ENCODE results near the gene ENPEP. TPM values are rescaled to one million over a fixed set of nuclear protein-coding genes. Genes with fewer than 3 reads are reported as not detected.
"Not testable (repeated sequence)": the region's sequence is repeated elsewhere in the genome, so short reads cannot be mapped to it uniquely, and the experiment has no call there.

ENPEP gene
- total RNA-seq, 1 donor from 2014 or later, result 1.7 TPM

DNA sequence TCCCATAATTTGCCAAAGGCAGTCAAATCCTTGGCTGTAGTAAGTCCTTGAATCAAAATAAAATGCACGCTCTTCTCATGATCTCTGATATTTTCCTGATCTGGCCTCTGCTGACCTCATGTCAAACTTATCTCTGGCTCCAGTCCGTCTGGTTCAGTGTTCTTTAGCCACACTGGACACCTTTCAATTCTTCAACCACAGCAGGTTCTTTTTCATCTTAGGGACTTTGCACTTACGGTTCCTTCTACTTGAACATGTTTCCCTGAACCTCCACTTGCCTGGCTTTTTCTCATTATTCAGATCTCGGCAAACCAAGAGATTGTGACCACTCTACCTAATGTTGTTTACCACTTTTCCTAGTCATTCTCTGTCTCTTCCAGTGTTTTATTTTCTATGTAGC lies 10.3 kb downstream of the ENPEP start:
- Mint-ChIP-seq H3K4me1 (ENCODE audit: low read depth) (peaks cover 10% of the 10 kb centered on the region), H3K36me3 (ENCODE audit: insufficient read depth) (no peaks in the 10 kb centered on the region), H3K9me3 (ENCODE audit: low read depth) (no peaks in the 10 kb centered on the region), H3K27ac (no peak overlapping the region), H3K4me3 (ENCODE audit: low read depth) (no peak overlapping the region), H3K27me3 (peaks cover 17% of the 10 kb centered on the region)
- TF ChIP-seq, protein P1, sequence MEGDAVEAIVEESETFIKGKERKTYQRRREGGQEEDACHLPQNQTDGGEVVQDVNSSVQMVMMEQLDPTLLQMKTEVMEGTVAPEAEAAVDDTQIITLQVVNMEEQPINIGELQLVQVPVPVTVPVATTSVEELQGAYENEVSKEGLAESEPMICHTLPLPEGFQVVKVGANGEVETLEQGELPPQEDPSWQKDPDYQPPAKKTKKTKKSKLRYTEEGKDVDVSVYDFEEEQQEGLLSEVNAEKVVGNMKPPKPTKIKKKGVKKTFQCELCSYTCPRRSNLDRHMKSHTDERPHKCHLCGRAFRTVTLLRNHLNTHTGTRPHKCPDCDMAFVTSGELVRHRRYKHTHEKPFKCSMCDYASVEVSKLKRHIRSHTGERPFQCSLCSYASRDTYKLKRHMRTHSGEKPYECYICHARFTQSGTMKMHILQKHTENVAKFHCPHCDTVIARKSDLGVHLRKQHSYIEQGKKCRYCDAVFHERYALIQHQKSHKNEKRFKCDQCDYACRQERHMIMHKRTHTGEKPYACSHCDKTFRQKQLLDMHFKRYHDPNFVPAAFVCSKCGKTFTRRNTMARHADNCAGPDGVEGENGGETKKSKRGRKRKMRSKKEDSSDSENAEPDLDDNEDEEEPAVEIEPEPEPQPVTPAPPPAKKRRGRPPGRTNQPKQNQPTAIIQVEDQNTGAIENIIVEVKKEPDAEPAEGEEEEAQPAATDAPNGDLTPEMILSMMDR (IDR thresholded peaks at IDR 0.05; ENCODE audit: unreplicated experiment), result no peak
- DNase-seq (ENCODE audit: low spot score, unreplicated experiment), result no peak

DNA sequence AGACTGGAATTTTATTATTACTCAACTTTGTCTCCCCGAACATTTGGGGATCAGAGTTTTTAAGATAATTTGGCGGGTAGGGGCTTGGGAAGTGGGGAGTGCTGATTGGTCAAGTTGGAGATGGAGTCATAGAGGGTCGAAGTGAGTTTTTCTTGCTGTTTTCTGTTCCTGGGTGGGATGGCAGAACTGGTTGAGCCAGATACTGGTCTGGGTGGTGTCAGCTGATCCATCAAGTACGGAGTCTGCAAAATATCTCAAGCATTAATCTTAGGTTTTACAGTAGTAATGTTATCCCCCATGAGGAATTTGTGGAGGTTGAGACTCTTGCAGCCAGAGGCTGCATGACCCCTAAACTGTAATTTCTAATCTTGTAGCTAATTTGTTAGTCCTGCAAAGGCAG lies 10.9 kb downstream of the ENPEP start:
- not testable (repeated sequence) for H3K27ac Mint-ChIP-seq; H3K4me3 Mint-ChIP-seq (ENCODE audit: low read depth)

DNA sequence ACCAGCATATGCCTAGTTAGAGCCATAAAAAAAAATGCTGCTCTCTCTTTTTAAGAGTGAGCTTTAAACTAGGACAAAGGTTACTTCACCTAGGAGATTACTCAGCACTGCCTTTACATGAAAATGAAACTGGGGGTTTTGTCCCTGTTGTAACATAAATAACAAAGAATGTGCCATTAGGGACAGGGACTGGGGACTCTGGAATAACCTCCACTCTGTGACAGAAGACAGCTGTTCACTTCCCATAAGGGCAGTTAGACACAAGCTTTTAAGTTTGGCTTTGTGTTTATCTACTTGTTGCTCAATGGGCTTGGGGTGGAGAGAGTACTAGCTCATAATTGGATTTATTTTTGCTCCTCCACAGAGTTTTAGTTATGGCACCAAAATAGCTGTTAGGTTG lies 11.9 kb downstream of the ENPEP start:
- Mint-ChIP-seq H3K27ac (no peak overlapping the region), H3K27me3 (peaks cover 4% of the 10 kb centered on the region), H3K9me3 (ENCODE audit: low read depth) (no peaks in the 10 kb centered on the region), H3K4me1 (ENCODE audit: low read depth) (peaks cover 10% of the 10 kb centered on the region), H3K36me3 (ENCODE audit: insufficient read depth) (no peaks in the 10 kb centered on the region), H3K4me3 (ENCODE audit: low read depth) (no peak overlapping the region)
- DNase-seq (ENCODE audit: low spot score, unreplicated experiment), result no peak
- TF ChIP-seq, protein P1 (IDR thresholded peaks at IDR 0.05; ENCODE audit: unreplicated experiment), result no peak

More for the DNA sequence above, 10.9 kb downstream of the ENPEP start:
- H3K36me3 Mint-ChIP-seq (ENCODE audit: insufficient read depth); H3K9me3 Mint-ChIP-seq (ENCODE audit: low read depth); DNase-seq (ENCODE audit: low spot score, unreplicated experiment): not testable (repeated sequence)
- Mint-ChIP-seq H3K4me1 (ENCODE audit: low read depth) (peaks cover 10% of the 10 kb centered on the region), H3K27me3 (peaks cover 11% of the 10 kb centered on the region)

DNA sequence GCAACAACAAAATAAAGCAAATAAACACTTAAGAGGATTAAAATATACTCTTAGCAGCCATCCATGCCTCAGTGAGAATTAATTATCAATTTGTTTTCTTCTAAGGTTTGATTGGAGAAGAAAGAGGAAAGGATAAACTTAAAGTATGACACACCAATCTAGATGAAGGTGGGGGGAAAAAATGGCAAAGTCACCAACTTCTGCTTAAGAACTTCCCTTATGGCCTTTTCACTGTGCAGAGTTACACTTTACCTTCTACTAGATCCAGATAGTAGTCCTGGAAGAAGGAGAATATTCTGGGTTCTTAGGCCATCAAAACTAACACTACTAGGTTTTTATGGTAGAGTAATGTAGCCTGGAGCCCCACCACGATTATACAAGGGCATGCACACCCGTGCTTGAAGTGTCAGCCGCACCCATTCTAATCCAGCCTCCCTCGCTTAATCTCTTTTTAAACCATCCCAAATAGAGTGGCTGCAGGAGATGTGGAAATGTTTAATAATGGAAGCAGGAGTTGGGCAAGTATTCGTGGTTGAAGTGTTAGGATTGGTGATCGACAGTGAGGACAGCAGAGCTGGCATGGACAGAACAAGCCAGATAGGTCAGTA lies 14.1 kb downstream of the ENPEP start:
- TF ChIP-seq, protein P1 (IDR thresholded peaks at IDR 0.05; ENCODE audit: unreplicated experiment), result no peak
- no peaks in the 10 kb centered on the region for H3K9me3 Mint-ChIP-seq (ENCODE audit: low read depth)
- H3K4me3 Mint-ChIP-seq (ENCODE audit: low read depth), result no peak overlapping the region
- H3K27me3 Mint-ChIP-seq, result no peaks in the 10 kb centered on the region
- no peaks in the 10 kb centered on the region for H3K36me3 Mint-ChIP-seq (ENCODE audit: insufficient read depth)
- peaks cover 13% of the 10 kb centered on the region for H3K4me1 Mint-ChIP-seq (ENCODE audit: low read depth)
- no peak for DNase-seq (ENCODE audit: low spot score, unreplicated experiment)
- H3K27ac Mint-ChIP-seq, result no peak overlapping the region

DNA sequence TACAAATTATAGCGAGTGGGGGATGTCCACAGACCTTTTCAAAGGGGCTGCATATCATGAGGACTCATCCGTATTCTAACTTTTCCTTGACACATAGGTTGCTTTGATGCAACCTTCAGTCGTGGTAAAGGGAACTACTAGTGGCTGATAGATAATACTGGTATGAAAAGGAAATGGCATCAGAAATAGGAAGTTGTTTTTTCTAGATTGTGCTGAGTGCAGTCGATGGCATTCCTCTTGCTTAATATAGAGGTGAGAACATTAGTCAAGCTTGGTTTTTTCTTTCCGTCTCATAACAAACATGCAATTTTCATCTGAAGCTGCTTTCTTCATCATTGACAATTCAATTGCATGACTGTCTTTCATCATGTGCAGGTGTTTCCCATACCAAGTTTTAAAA lies 16.6 kb downstream of the ENPEP start:
- Mint-ChIP-seq H3K9me3 (ENCODE audit: low read depth) (no peaks in the 10 kb centered on the region), H3K27ac (no peak overlapping the region), H3K36me3 (ENCODE audit: insufficient read depth) (no peaks in the 10 kb centered on the region), H3K4me1 (ENCODE audit: low read depth) (peaks cover 5% of the 10 kb centered on the region), H3K27me3 (no peaks in the 10 kb centered on the region), H3K4me3 (ENCODE audit: low read depth) (no peak overlapping the region)
- TF ChIP-seq, protein P1 (IDR thresholded peaks at IDR 0.05; ENCODE audit: unreplicated experiment), result no peak
- DNase-seq (ENCODE audit: low spot score, unreplicated experiment), result no peak

DNA sequence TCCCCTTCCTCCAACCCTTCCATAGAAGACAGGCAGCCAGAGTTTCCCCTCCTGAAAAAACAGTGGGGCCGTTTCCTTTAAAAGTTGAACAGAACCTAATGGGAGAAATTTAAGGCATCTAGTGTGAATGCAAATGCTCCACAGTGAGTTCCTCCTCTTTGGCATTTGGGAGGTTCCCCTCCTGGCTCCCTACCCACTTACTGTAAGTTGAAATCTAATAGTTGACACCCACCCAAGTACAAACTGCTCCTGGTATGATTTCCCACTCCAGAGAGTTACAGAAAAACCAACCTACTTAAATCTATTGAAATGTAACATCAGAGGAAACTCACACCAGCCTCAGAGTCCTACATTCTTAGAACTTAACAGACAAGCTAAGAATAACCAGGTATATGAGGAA lies 17.6 kb downstream of the ENPEP start:
- H3K36me3 Mint-ChIP-seq (ENCODE audit: insufficient read depth), result no peaks in the 10 kb centered on the region
- peaks cover 3% of the 10 kb centered on the region for H3K4me1 Mint-ChIP-seq (ENCODE audit: low read depth)
- DNase-seq (ENCODE audit: low spot score, unreplicated experiment), result no peak
- H3K27ac Mint-ChIP-seq, result no peak overlapping the region
- no peaks in the 10 kb centered on the region for H3K9me3 Mint-ChIP-seq (ENCODE audit: low read depth)
- H3K27me3 Mint-ChIP-seq, result no peaks in the 10 kb centered on the region
- TF ChIP-seq, protein P1 (IDR thresholded peaks at IDR 0.05; ENCODE audit: unreplicated experiment), result no peak
- no peak overlapping the region for H3K4me3 Mint-ChIP-seq (ENCODE audit: low read depth)
